GM19238 (cell line): ENCODE results near the gene FILIP1L.

Experiments
- DNase-seq: peaks from one replicate; pipeline ENCODE4 v3.0.0; 2011; ENCODE audit warnings: low spot score; ENCODE audit not compliant: insufficient read length

The FILIP1L gene

GRCh38 chr3:100125161-100125938 is 11.0 kb upstream of the FILIP1L start:
- no peak for DNase-seq

GRCh38 chr3:100124201-100124761 is 10.0 kb upstream of the FILIP1L start:
- no peak for DNase-seq

GRCh38 chr3:100123112-100123511 is 8.8 kb upstream of the FILIP1L start:
- DNase-seq: no peak

DNA sequence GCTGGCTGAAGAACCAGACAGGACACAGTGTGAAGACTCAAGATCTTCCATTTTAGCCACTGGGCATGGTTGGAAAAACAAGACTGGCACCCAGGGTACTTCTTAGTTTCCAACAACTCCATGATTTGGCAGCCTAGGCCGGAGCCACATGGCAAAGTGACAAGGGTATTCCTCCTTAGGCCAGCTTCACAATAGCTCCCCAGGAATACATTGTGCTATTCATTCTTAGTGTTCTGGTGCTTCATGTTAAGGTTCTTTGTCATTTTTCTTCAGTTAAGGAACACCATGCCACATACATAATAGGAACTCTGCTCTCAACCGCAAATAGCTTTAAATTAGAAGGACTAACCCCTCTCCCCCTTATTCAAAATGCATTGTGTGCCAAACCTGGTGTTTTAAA is 8.0 kb upstream of the FILIP1L start:
- DNase-seq: no peak

DNA sequence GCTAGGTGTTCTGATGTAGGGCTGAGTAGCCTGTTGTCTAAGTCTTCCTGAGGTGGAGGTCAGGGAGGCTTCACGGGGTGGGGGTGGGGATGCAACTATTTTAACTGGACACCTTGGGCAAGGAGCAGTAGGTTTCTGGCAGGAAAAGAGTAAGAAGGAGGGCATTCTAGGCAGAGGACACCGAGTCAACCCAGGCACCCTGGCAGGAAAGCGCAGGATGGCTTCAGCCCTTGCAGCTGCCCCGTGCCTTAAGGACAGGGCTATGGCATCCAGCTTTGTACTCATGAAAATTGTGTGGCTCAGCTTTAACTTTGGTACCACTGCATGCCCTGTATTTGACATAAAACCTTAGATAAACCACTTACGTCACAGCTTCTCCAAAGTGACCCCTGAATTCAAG is 6.4 kb upstream of the FILIP1L start:
- DNase-seq: no peak

DNA sequence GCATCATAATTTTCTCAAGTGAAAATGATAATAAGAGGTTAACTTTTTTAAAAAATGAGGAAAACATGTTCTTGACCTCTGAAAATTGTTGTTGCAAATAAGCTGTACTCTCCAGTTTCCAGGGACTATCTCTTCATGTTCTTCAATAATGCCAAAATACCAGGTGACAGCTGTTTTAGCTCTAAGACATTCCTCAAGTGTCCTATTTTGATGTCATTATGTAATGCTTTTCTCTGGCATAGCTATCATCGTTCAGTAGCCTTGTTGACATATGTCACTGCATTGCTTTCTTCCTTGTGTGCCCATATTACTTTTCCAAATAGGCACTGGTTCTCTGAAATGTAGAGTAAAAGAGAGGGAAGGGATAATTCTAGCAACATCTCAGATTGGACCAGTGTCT is 5.7 kb upstream of the FILIP1L start:
- DNase-seq: no peak

- no peak for DNase-seq
Observed at GRCh38 chr3:100117093-100117492, 2.8 kb upstream of the FILIP1L start.

GRCh38 chr3:100113723-100114412 is 433 bp downstream of the FILIP1L start:
- DNase-seq: no peak

- no peak for DNase-seq
Observed at GRCh38 chr3:100111728-100112127, 2.6 kb downstream of the FILIP1L start.

DNA sequence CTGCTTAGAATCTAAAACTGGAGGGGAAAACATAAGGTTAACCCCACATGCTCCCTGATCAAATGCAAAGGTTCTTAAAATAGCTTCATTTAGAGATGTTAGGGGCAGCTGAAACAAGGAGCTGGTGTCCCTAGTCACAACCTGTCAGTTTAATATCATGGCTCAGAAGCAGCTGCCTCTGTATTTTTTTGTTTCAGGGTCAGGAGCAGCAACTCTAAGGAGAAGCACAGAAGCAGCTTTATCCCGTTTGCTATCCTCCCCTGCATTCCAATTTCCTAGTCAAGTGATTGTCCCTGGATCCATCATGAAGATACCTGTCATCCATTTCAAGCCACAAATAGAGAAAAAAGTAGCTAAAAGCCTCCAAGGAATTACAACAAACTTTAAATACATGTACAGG is 4.1 kb downstream of the FILIP1L start:
- no peak for DNase-seq

DNA sequence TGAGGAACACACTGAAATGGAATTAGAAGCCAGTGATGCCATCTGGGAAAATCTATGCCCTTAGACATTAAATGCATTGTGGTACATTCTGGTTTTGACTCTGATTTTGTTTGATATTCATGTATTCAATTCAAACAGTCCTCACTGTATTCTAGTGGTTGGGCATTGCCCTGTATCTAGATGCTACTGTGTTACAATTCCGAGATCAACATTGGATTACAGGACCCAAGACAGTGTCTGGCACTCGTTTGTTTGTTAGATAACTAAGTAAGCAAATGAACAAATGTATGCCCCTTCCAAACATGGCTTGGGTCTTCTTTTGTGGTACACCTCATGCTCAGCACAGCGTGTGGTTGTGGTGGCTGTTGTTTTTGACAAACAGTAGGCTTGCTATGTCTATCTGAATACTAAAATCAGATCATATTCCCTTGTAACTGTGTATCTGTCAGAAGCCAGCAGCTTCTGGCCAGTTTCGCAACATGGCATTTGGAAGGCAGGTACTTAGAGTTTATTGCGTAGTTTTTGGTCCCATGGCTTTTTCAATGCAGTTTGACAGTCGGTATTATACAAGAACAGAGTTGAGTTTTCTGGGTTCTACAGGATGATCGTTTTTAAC is 5.7 kb downstream of the FILIP1L start:
- DNase-seq: no peak

- DNase-seq: no peak
Observed at GRCh38 chr3:100107221-100107814, 7.0 kb downstream of the FILIP1L start.

DNA sequence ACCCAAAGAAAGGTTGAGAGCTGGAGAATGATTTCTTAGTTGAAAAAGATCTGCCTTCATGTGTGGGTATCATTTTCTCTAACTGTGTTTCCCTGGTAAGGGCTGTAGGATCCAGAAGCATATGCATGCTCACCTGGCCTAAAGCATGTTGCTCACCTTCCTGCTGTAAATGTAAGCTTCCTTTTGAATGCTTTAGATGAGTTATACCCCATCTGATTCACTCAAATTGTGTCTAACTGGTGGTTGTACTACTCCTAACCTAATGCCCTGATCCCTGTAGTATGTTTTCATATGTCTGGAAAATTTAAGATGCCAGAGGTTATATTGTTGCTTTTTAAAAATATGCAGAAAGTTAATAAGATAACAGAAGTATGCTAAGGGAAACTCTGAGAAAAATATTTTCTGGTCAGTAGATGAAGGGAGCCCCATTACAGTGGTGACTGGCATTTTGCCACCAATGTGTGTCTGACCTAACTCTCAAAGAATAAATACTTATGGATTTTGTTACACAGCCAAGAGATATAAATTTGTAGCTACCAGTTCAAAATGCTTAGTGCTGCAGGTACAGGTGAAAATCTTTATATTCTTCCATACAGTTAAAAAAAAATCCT is 7.7 kb downstream of the FILIP1L start:
- no peak for DNase-seq

DNA sequence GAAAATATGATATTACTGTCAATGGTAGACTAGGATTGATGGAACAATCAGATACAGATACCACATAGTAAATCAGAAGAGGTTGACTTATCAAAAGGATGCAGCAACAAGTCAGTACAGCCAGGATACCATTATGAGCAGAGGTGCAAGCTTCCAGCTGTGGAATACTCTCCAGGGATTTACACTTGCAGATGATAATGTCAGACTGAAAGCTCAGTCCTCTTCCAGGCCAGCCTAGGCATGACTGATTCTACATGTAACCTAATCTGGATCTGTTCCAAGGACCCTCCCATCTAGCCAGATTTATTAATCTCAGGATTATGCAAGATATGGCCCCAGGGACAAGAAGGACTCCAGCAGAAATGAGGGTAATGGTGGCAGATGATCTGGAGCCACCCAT is 8.2 kb downstream of the FILIP1L start:
- DNase-seq: no peak

DNA sequence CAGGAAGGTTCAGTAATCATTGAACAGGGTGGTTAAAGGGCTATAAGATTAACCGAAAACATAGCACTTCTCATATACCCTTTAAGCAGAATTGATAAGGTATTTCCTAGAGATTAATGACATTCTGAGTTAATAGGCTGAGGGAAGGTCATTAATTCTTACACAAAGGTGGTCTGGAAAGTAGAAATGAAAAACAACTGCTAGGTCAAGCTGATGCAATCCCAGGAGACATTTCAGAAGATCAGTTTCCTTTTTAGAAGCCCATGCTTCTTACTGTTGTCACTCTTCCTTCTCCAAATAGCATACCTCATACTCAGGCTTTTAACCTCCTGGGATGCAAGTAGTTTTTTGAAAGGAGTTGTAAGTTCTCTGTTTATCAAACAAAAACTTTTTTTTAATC is 8.8 kb downstream of the FILIP1L start:
- no peak for DNase-seq

GRCh38 chr3:100104817-100105413 is 9.4 kb downstream of the FILIP1L start:
- DNase-seq: no peak

- no peak for DNase-seq
Observed at GRCh38 chr3:100104442-100104798, 9.9 kb downstream of the FILIP1L start.

GRCh38 chr3:100103558-100104441 is 10.5 kb downstream of the FILIP1L start:
- DNase-seq: peak; percentile 16

DNA sequence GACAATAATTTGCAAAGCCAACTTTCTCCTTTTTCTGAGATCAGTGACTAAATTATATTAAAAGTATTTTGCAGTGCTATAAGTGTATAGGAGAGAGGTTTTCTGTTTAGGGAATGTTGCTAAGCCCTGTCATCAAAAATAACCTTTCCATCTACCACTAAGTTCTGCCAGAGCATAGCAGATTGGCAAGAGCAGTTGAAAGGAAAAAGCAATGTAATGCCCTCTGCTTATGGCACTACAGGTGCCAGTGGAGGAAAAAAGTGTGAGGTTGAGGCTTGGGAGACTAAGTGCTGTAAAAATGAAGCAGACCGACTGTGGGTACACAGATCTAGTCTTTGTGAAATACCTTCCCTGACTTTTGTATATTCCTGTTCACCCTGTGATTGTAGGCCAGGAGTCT is 11.5 kb downstream of the FILIP1L start:
- no peak for DNase-seq

GRCh38 chr3:100100425-100100824 is 13.9 kb downstream of the FILIP1L start:
- DNase-seq: no peak
